Measurements from ENCODE around the gene SOX15.
"Not testable (repeated sequence)": the region's sequence is repeated elsewhere in the genome, so short reads cannot be mapped to it uniquely, and the experiment has no call there.

Gene SOX15

GRCh38 chr17:7606280-7606679 lies 16.4 kb upstream of the SOX15 start:
- DNase-seq = no peak

GRCh38 chr17:7597561-7597960 lies 7.7 kb upstream of the SOX15 start:
- not testable (repeated sequence) for DNase-seq

GRCh38 chr17:7593296-7593695 lies 3.4 kb upstream of the SOX15 start:
- no peak for DNase-seq

GRCh38 chr17:7592422-7593021 lies 2.6 kb upstream of the SOX15 start:
- no peak for DNase-seq

- no peak for DNase-seq
These were observed 1.7 kb upstream of the SOX15 start for GRCh38 chr17:7591596-7591995.

GRCh38 chr17:7590743-7591142 lies 849 bp upstream of the SOX15 start:
- DNase-seq = peak; percentile 36

- DNase-seq = peak; percentile 91
These were observed 558 bp downstream of the SOX15 start for GRCh38 chr17:7589204-7589868.

- no peak for DNase-seq
These were observed 1.2 kb downstream of the SOX15 start for GRCh38 chr17:7588553-7589203.

GRCh38 chr17:7587420-7588151 lies 2.3 kb downstream of the SOX15 start:
- DNase-seq = peak; percentile 61

- peak; percentile 56 for DNase-seq
These were observed 3.0 kb downstream of the SOX15 start for GRCh38 chr17:7586673-7587419.

GRCh38 chr17:7583253-7584109 lies 6.4 kb downstream of the SOX15 start, which contains the start of gene MPDU1:
TSS of gene MPDU1 (plus strand) at chr17:7583852. CDS start at chr17:7583863, 11 bp downstream.
- peak; percentile 98 for DNase-seq

GRCh38 chr17:7582396-7583252 lies 7.3 kb downstream of the SOX15 start:
- no peak for DNase-seq

- DNase-seq = peak; percentile 78
These were observed 9.0 kb downstream of the SOX15 start for GRCh38 chr17:7580604-7581575.

- DNase-seq = peak; percentile 14
These were observed 9.9 kb downstream of the SOX15 start for GRCh38 chr17:7579834-7580603.

GRCh38 chr17:7579001-7579833 lies 10.7 kb downstream of the SOX15 start, which contains the start of gene CD68:
TSS of gene CD68 (plus strand) at chr17:7579638. CDS start at chr17:7579678, 40 bp downstream.
- peak; percentile 92 for DNase-seq

GRCh38 chr17:7577327-7578199 lies 12.3 kb downstream of the SOX15 start:
- DNase-seq = peak; percentile 19

Measured in hematopoietic multipotent progenitor cell treated with erythropoietin and hydrocortisone succinate and interleukin-3 and kit ligand, for 6 days (in vitro differentiated cells).